ENCODE data around the gene EVA1A. TPM values are rescaled to one million over a fixed set of nuclear protein-coding genes. Genes with fewer than 3 reads are reported as not detected.

The EVA1A gene
- polyA plus RNA-seq, 10 donors = 3.5 to 9.8 (median 5.8) TPM

GRCh38 chr2:75564026-75564688, 3.4 kb upstream of the EVA1A start:
- DNase-seq = no peak

- DNase-seq = no peak
Observed at GRCh38 chr2:75563591-75563990, 2.9 kb upstream of the EVA1A start.

GRCh38 chr2:75562513-75562864, 1.8 kb upstream of the EVA1A start:
- no peak for DNase-seq

GRCh38 chr2:75561566-75562512, 1.1 kb upstream of the EVA1A start:
- DNase-seq = no peak

GRCh38 chr2:75560022-75560767, 544 bp downstream of the EVA1A start:
- peak in 1 of 3 donors; percentile 79 for DNase-seq

- DNase-seq = no peak
Observed at GRCh38 chr2:75559680-75560021, 1.1 kb downstream of the EVA1A start.

- peak in 1 of 3 donors; percentile 53 for DNase-seq
Observed at GRCh38 chr2:75558786-75559679, 1.7 kb downstream of the EVA1A start.

- DNase-seq = no peak
Observed at GRCh38 chr2:75558136-75558535, 2.6 kb downstream of the EVA1A start.

GRCh38 chr2:75557474-75558133, 3.1 kb downstream of the EVA1A start:
- DNase-seq = no peak

- DNase-seq = no peak
Observed at GRCh38 chr2:75556679-75557366, 3.9 kb downstream of the EVA1A start.

GRCh38 chr2:75555701-75556100, 5.0 kb downstream of the EVA1A start:
- DNase-seq = no peak

- DNase-seq = no peak
Observed at GRCh38 chr2:75553935-75554531, 6.7 kb downstream of the EVA1A start.

- DNase-seq = no peak
Observed at GRCh38 chr2:75552222-75552621, 8.5 kb downstream of the EVA1A start.

GRCh38 chr2:75551434-75551833, 9.3 kb downstream of the EVA1A start:
- no peak for DNase-seq

GRCh38 chr2:75549401-75550253, 11.1 kb downstream of the EVA1A start:
- DNase-seq = no peak

GRCh38 chr2:75548036-75548573, 12.6 kb downstream of the EVA1A start:
- no peak for DNase-seq

- DNase-seq = no peak
Observed at GRCh38 chr2:75547345-75548035, 13.2 kb downstream of the EVA1A start.

GRCh38 chr2:75545922-75546321, 14.8 kb downstream of the EVA1A start:
- no peak for DNase-seq

Measured in muscle of back (tissue), 11 donors.